ENCODE data around the gene TLL2. TPM values are rescaled to one million over a fixed set of nuclear protein-coding genes. Genes with fewer than 3 reads are reported as not detected.

TLL2 gene
- total and polyA plus RNA-seq, 8 donors, result 0.09 to 0.69 (median 0.29) TPM

DNA sequence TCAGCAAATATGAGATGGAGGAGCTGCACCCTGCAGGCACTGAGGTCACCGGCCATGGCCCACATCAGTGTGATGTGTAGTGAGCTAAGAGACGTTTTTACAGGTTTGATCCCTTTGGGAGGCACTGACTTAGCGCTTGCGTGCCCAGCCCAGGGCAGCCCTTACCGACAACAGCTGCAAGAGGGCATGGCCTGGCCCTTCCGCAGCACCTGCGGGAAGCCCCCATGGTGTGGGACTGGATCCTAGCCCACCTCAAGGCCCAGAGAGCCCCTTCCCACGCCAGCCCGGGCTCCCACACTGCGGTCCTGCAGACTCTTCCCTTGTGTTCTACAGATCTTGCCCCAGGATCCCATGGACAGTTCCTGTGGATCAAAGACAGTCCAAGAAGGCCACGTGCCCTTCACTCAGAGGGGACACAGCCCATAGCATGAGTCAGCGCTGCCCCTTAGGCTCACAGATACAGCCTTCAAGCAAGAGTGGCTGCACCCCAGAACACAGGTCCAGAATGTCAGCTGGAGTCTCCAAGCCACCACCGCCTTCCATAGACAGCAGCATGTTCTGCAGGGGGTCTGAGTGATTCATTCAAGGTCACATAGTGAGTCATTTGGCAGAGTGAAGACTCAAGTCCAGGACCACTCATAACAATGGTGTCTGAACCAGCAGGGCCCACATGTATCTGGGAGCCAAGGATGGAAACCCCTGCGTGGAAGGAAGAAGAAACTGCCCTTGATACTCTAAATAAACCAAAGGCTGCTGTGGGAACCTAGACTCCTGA, 25.4 kb downstream of the TLL2 start:
- no peaks in the 10 kb centered on the region for H3K36me3 ChIP-seq
- DNase-seq (no peak), ATAC-seq (no peak)
- TF ChIP-seq CTCF (IDR thresholded peaks at IDR 0.05), result no peak
- H3K27ac ChIP-seq, result no peak overlapping the region
- no peak overlapping the region for H3K4me3 ChIP-seq
- intact Hi-C loops (cut with DNase I), result no loop called here
- no peaks in the 10 kb centered on the region for H3K9me3 ChIP-seq
- H3K4me1 ChIP-seq, result no peaks in the 10 kb centered on the region
- H3K27me3 ChIP-seq, result peaks cover 0 to 21% of the 10 kb centered on the region in 2 donors

GRCh38 chr10:96482815-96483588, 30.7 kb downstream of the TLL2 start:
- Histone ChIP-seq H3K27ac (no peak overlapping the region), H3K9me3 (no peaks in the 10 kb centered on the region), H3K4me1 (no peaks in the 10 kb centered on the region), H3K36me3 (no peaks in the 10 kb centered on the region), H3K4me3 (no peak overlapping the region), H3K27me3 (peaks cover 0 to 35% of the 10 kb centered on the region in 2 donors)
- intact Hi-C loops (cut with DNase I), result no loop called here
- DNase-seq (no peak), ATAC-seq (no peak)
- no peak for TF ChIP-seq CTCF (IDR thresholded peaks at IDR 0.05)

- Histone ChIP-seq H3K9me3 (no peaks in the 10 kb centered on the region), H3K4me1 (no peaks in the 10 kb centered on the region), H3K36me3 (no peaks in the 10 kb centered on the region), H3K27ac (no peak overlapping the region), H3K4me3 (no peak overlapping the region), H3K27me3 (peaks cover 0 to 50% of the 10 kb centered on the region in 2 donors)
- ATAC-seq (no peak), DNase-seq (no peak)
- intact Hi-C loops (cut with DNase I), result no loop called here
- TF ChIP-seq CTCF (IDR thresholded peaks at IDR 0.05), result no peak
Observed at GRCh38 chr10:96478355-96478754, 35.4 kb downstream of the TLL2 start.

- H3K36me3 ChIP-seq, result no peaks in the 10 kb centered on the region
- H3K27me3 ChIP-seq, result peaks cover 5 to 64% of the 10 kb centered on the region in 2 donors
- no peak for TF ChIP-seq CTCF (IDR thresholded peaks at IDR 0.05)
- H3K4me1 ChIP-seq, result no peaks in the 10 kb centered on the region
- H3K27ac ChIP-seq, result no peak overlapping the region
- intact Hi-C loops (cut with DNase I), result no loop called here
- no peak for DNase-seq
- H3K9me3 ChIP-seq, result no peaks in the 10 kb centered on the region
- no peak for ATAC-seq
- no peak overlapping the region for H3K4me3 ChIP-seq
Observed at GRCh38 chr10:96473866-96474265, 39.9 kb downstream of the TLL2 start.

GRCh38 chr10:96470116-96470743, 43.5 kb downstream of the TLL2 start:
- ATAC-seq (peak; percentile 62), DNase-seq (peak in 1 of 4 donors; percentile 33)
- peak in 1 of 2 donors; percentile 30 for TF ChIP-seq CTCF (IDR thresholded peaks at IDR 0.05)
- H3K9me3 ChIP-seq, result no peaks in the 10 kb centered on the region
- H3K4me3 ChIP-seq, result no peak overlapping the region
- intact Hi-C loops (cut with DNase I), result no loop called here
- H3K4me1 ChIP-seq, result no peaks in the 10 kb centered on the region
- H3K27ac ChIP-seq, result no peak overlapping the region
- peaks cover 5 to 72% of the 10 kb centered on the region in 2 donors for H3K27me3 ChIP-seq
- H3K36me3 ChIP-seq, result no peaks in the 10 kb centered on the region

All from left lung (tissue), 10 donors.